SK-N-SH treated with all-trans-retinoic acid at 6 μM for 48 hours (cell line): ENCODE data around the gene MOCS1.

ENCODE experiments used
- ARNTL ChIP-seq: fragments of 450-650 bp; formaldehyde crosslinking; IDR thresholded peaks from 2 replicates; pipeline ENCODE4 v1.5.0; 2020; ENCODE audit warnings: low read depth, mild to moderate bottlenecking, moderate library complexity, borderline replicate concordance
- CREB5 ChIP-seq: fragments of 250-450 bp; sonication (Bioruptor Pico); IDR thresholded peaks from 2 replicates; pipeline ENCODE4 v1.5.1; 2020; ENCODE audit warnings: low read depth, mild to moderate bottlenecking, moderate library complexity
- ESRRG ChIP-seq: fragments of 250-450 bp; sonication (Bioruptor Pico); IDR thresholded peaks from 2 replicates; pipeline ENCODE4 v1.6.1; 2021; ENCODE audit warnings: mild to moderate bottlenecking
- OSR1 ChIP-seq: fragments of 250-450 bp; sonication (Bioruptor Pico); IDR thresholded peaks from 2 replicates; pipeline ENCODE4 v1.8.0; 2022; ENCODE audit warnings: moderate library complexity, mild to moderate bottlenecking, inconsistent platforms
- PATZ1 ChIP-seq: fragments of 250-450 bp; sonication (Bioruptor Pico); IDR thresholded peaks from 2 replicates; pipeline ENCODE4 v1.8.0; 2020; ENCODE audit warnings: mild to moderate bottlenecking, moderate library complexity, borderline replicate concordance
- RARB ChIP-seq: fragments of 250-450 bp; sonication (Bioruptor Pico); IDR thresholded peaks from 2 replicates; pipeline ENCODE4 v1.8.0; 2021; ENCODE audit warnings: mild to moderate bottlenecking, moderate library complexity
- SNAI2 ChIP-seq: fragments of 250-450 bp; sonication (Bioruptor Pico); IDR thresholded peaks from 2 replicates; pipeline ENCODE4 v1.5.0; 2020; ENCODE audit warnings: mild to moderate bottlenecking, moderate library complexity
- ZC3H10 ChIP-seq: fragments of 250-450 bp; sonication (Bioruptor Pico); IDR thresholded peaks from 2 replicates; pipeline ENCODE4 v1.5.1; 2021; ENCODE audit warnings: mild to moderate bottlenecking, moderate library complexity
- ZFP3 ChIP-seq: fragments of 250-450 bp; sonication (Bioruptor Pico); IDR thresholded peaks from 2 replicates; pipeline ENCODE4 v1.5.0; 2020; ENCODE audit warnings: mild to moderate bottlenecking, moderate library complexity
- ZNF565 ChIP-seq: fragments of 450-650 bp; formaldehyde crosslinking; conservative IDR thresholded peaks from 2 replicates; pipeline ENCODE4 v1.5.0; 2020; ENCODE audit warnings: low read depth, mild to moderate bottlenecking, moderate library complexity
- ZNF8 ChIP-seq: fragments of 450-650 bp; formaldehyde crosslinking; IDR thresholded peaks from 2 replicates; pipeline ENCODE4 v1.5.0; 2020; ENCODE audit warnings: mild to moderate bottlenecking, moderate library complexity

- TF ChIP-seq ZC3H10 (CRISPR knock-in tag) (no peak), RARB (no peak), ZNF565 (no peak), ARNTL (CRISPR knock-in tag) (no peak), PATZ1 (no peak), ZFP3 (CRISPR knock-in tag) (no peak), ESRRG (CRISPR knock-in tag) (no peak), ZNF8 (CRISPR knock-in tag) (no peak), OSR1 (CRISPR knock-in tag) (no peak), CREB5 (CRISPR knock-in tag) (no peak), SNAI2 (no peak)
Measured at GRCh38 chr6:39952167-39952566, 17.9 kb upstream of the MOCS1 start.
